IPS-20b (cell line): ENCODE results near the gene SHLD1.

Experiments
- H3K27ac ChIP-seq: one replicate; pipeline ENCODE4 v1.5.1; 2013; ENCODE audit warnings: low read length
- H3K27me3 ChIP-seq: 2 replicates; pipeline ENCODE4 v1.6.1; 2013; ENCODE audit warnings: mild to moderate bottlenecking, low read length, inconsistent platforms; ENCODE audit not compliant: insufficient read depth
- H3K36me3 ChIP-seq: 2 replicates; pipeline ENCODE4 v1.6.1; 2013; ENCODE audit warnings: low read depth, mild to moderate bottlenecking, inconsistent platforms, low read length, moderate library complexity; ENCODE audit not compliant: insufficient read depth
- H3K4me1 ChIP-seq: 2 replicates; pipeline ENCODE4 v1.6.1; 2013; ENCODE audit warnings: mild to moderate bottlenecking, control low read depth, inconsistent platforms, low read length, moderate library complexity; ENCODE audit not compliant: insufficient read depth
- H3K4me3 ChIP-seq: 2 replicates; pipeline ENCODE4 v1.5.1; 2013; ENCODE audit warnings: mild to moderate bottlenecking, low read length, inconsistent platforms
- H3K9ac ChIP-seq: 2 replicates; pipeline ENCODE4 v1.6.1; 2013; ENCODE audit warnings: low read depth, mild to moderate bottlenecking, inconsistent platforms, low read length, moderate library complexity
- H3K9me3 ChIP-seq: 2 replicates; pipeline ENCODE4 v1.6.1; 2013; ENCODE audit warnings: mild to moderate bottlenecking, low read depth, low read length, inconsistent platforms; ENCODE audit not compliant: insufficient read depth

The SHLD1 gene

DNA sequence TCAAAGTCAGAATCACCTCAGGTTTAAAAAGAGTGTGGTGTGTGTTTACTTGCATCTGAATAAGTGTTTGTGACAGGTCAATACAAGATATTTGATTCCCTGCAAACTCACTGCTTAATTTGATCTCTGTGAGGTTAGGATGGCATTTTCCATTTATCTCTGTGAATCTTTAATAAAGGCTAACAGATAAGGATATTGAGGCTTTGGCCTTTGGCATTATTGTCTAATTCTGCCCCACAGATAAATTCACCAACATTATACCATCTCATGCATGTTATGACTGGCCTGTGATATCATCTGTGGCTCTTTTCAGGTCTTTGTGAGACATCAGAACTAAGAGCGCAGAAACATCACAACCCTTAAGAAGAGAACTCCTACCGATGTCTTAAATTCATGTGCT is 115.4 kb downstream of the SHLD1 start:
- H3K4me1 ChIP-seq = peaks cover 3% of the 10 kb centered on the region; the same call in 1 of the 2 replicates
- H3K9ac ChIP-seq = no peak overlapping the region
- no peaks in the 10 kb centered on the region for H3K27me3 ChIP-seq
- H3K27ac ChIP-seq = no peak overlapping the region
- H3K9me3 ChIP-seq = no peaks in the 10 kb centered on the region
- no peaks in the 10 kb centered on the region for H3K36me3 ChIP-seq
- no peak overlapping the region for H3K4me3 ChIP-seq

DNA sequence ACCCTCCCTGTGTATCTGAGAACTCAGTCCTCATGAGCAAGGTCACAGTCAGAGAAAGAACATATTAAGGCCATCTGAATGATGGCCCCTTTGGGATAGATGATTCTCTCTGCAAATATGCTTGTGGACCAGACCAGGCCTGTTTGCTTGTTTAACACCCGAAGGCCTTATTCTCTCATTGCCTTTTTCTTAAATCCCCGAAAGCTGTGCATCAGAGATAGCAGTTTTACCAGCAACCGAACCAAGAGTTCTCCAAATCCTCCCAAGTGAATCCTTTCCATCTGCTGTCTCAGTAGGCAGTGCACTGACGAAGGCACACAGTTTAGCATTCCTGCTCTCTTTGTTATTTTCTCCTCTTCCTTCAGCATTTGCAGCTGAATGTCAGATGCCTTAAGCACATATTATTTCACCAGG is 120.4 kb downstream of the SHLD1 start:
- Histone ChIP-seq H3K4me3 (no peak overlapping the region), H3K9ac (no peak overlapping the region), H3K9me3 (no peaks in the 10 kb centered on the region), H3K27me3 (no peaks in the 10 kb centered on the region), H3K36me3 (no peaks in the 10 kb centered on the region), H3K4me1 (peaks cover 28% of the 10 kb centered on the region), H3K27ac (no peak overlapping the region)

DNA sequence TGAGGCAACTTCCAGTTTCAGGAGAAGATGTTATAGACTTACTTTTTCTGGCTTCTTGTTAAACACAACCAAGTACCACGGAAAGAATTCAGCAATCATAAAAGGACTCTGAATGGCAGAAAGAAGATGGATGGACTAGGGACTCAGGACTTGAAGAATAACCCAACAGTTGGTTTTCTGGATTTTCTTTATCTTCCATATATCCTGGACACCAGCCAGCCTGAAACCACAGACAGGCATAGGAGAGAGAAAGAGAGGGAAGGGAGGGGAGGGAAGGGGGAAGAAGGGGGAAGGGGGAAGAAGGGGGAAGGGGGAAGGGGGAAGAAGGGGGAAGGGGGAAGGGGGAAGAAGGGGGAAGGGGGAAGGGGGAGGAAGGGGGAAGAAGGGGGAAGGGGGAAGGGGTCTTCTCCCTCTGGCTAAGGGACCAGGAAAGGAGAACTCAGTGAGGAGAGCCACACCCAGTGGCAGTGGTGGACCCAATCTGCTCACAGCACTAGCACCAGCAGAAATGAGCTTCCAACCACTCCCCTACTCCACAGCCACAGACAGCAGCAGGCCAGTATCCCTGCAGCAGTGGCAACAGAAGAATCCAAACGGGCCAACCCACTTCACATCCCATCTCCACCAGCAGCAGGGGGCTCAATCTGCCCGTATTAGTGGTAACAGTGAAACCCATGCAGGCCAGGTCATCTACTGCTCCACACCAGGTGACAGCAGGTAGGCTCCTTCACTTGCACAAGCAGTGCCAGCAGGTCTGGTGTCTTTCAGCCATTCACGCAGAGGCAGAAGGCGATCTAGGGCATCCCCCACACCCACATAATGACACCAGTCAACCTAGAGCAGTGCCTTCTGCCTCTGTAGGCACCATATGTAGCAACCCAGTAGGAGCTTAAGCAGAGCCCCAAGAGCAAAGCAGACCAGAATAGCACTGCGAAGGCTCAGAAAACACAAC is 121.5 kb downstream of the SHLD1 start:
- Histone ChIP-seq H3K27ac (no peak overlapping the region), H3K9me3 (no peaks in the 10 kb centered on the region), H3K27me3 (no peaks in the 10 kb centered on the region), H3K36me3 (no peaks in the 10 kb centered on the region), H3K9ac (no peak overlapping the region), H3K4me1 (peaks cover 28% of the 10 kb centered on the region), H3K4me3 (no peak overlapping the region)

DNA sequence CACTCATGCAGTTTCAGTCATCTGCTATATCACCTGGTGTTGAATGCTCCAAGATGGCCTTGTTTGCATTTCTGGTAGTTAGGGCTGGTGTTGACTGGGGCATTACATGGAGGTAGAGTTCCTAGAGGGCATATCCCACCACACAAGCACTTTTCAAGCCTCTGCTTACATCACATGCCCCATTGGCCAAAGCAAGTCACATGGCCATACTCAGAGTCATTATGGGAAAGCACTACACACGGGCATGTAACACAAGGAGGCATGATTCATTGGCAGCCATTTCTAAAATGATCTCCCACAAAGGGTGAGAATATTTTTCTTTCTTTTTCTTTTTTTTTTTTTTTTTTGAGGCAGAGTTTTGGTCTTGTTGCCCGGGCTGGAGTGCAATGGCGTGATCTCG is 126.9 kb downstream of the SHLD1 start:
- H3K9ac ChIP-seq = no peak overlapping the region
- H3K27me3 ChIP-seq = no peaks in the 10 kb centered on the region
- H3K27ac ChIP-seq = no peak overlapping the region
- H3K36me3 ChIP-seq = no peaks in the 10 kb centered on the region
- H3K9me3 ChIP-seq = no peaks in the 10 kb centered on the region
- peaks cover 18% of the 10 kb centered on the region for H3K4me1 ChIP-seq
- H3K4me3 ChIP-seq = no peak overlapping the region

DNA sequence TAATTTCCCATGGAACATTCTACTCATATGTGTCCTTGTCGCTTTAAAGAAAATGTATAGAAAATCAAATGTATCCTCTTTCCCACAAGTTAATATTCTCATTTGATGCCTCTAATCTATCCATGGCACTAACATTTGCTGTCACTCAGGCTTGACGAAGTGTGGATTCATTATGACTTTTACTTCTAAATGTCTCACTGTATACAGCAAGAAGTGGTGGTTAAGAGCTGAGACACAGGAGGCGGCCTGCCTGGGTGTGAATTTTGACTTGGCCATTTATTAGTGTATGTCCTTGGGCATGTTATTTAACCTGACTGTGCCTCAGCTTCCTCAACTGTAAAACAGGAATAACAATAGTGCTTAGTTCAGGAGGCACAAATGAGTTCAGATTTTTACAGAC is 130.1 kb downstream of the SHLD1 start:
- Histone ChIP-seq H3K27ac (no peak overlapping the region), H3K4me1 (peaks cover 5% of the 10 kb centered on the region; the same call in 1 of the 2 replicates), H3K36me3 (no peaks in the 10 kb centered on the region), H3K9me3 (no peaks in the 10 kb centered on the region), H3K4me3 (no peak overlapping the region), H3K27me3 (no peaks in the 10 kb centered on the region), H3K9ac (no peak overlapping the region)

DNA sequence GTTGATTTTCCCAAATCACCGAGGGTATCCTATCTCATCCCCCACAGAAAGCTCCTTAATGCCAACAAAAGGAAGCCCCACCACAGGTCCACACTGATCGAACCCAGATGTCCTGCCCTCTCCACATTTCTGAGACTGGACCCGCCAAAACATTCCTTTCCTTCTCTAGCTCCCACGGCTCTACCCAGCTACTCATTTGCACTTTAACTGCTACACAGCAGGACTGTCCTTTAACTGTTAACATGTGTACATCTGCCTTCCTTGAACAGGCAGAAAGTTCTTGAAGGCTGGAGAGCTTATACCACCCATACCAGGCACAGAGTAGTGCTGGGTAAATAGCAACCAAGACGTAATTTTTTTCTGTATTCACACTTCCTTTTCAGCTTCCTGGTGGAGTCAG is 131.5 kb downstream of the SHLD1 start:
- Histone ChIP-seq H3K9ac (no peak overlapping the region), H3K4me1 (peaks cover 5% of the 10 kb centered on the region; the same call in 1 of the 2 replicates), H3K4me3 (no peak overlapping the region), H3K36me3 (no peaks in the 10 kb centered on the region), H3K9me3 (no peaks in the 10 kb centered on the region), H3K27ac (no peak overlapping the region), H3K27me3 (no peaks in the 10 kb centered on the region)

DNA sequence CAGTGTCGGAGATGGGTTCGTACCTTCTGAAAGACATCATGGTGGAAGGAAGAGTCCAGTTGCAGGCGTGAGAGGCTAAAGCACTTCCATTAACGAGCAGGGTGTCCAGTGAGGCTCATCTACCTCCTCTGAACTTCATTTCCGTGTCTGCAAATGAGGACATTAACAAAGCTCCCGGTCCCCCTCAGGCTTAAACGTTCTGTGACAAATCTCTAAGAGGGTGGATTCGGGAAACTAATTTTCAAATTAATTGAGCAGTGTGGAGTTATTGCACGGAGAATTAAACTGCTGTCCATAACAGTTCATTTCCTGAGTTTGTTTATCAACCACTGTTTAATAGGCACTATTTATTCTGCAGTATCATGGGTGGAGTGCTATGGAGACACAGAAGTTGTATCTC is 132.0 kb downstream of the SHLD1 start:
- no peaks in the 10 kb centered on the region for H3K27me3 ChIP-seq
- H3K36me3 ChIP-seq = no peaks in the 10 kb centered on the region
- H3K4me3 ChIP-seq = no peak overlapping the region
- no peak overlapping the region for H3K9ac ChIP-seq
- H3K4me1 ChIP-seq = peaks cover 5% of the 10 kb centered on the region; the same call in 1 of the 2 replicates
- no peaks in the 10 kb centered on the region for H3K9me3 ChIP-seq
- H3K27ac ChIP-seq = no peak overlapping the region

DNA sequence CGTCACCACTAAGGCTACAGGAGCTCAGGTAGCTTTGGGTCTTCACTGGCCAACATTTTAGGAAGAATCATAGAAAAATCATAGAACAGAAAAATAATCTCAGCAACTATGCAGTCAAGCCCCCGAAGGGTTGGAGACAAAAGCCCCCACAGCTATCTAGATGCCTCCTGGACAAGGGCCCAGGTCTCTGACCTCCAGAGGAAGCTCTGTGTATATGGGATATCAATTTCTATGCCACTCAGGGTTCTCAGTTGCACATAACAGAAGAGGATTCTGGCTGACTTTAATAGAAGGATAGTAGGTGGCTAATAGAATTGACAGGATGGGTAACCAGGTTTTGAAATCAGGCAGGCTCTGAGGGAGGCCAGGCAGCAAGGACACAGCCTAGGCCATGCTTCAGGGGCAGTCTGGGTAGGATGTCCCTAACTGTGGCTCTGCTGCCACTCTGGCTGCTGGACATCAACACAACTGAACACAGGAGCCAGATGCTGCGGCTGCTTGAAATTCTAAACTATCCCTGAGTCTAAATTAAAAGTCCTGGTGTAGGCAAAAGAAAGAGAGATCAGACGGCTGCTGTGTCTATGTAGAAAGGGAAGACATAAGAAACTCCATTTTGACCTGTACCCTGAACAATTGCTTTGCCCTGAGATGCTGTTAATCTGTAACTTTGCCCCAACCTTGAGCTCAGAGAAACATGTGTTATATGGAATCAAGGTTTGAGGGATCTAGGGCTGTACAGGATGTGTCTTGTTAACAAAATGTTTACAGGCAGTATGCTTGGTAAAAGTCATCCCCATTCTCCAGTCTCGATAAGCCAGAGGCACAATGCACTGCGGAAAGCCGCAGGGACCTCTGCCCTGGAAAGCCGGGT is 134.5 kb downstream of the SHLD1 start:
- Histone ChIP-seq H3K4me3 (no peak overlapping the region), H3K9me3 (no peaks in the 10 kb centered on the region), H3K27ac (no peak overlapping the region), H3K4me1 (0 out of 2 replicates have a peak, but pooled peaks cover 2% of the 10 kb centered on the region), H3K9ac (no peak overlapping the region), H3K27me3 (no peaks in the 10 kb centered on the region), H3K36me3 (no peaks in the 10 kb centered on the region)

DNA sequence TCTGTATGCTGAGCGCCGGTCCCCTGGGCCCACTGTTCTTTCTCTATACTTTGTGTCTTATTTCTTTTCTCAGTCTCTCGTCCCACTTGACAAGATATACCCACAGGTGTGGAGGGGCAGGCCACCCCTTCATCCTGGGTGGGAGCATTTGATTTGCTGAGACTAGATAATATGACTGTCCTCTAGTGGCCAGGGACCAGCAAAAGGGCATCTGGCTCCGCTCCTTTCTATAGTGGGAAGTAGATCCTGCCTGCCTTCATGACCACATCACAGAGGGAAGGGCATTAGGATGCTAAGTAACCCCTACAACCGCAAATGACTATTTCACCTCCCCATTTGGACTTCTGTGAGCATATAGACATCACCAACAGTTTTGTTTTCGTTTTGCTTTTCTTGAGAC is 135.7 kb downstream of the SHLD1 start:
- H3K4me1 ChIP-seq = 0 out of 2 replicates have a peak, but pooled peaks cover 2% of the 10 kb centered on the region
- no peaks in the 10 kb centered on the region for H3K9me3 ChIP-seq
- H3K4me3 ChIP-seq = no peak overlapping the region
- no peak overlapping the region for H3K27ac ChIP-seq
- no peaks in the 10 kb centered on the region for H3K27me3 ChIP-seq
- H3K9ac ChIP-seq = no peak overlapping the region
- H3K36me3 ChIP-seq = no peaks in the 10 kb centered on the region

DNA sequence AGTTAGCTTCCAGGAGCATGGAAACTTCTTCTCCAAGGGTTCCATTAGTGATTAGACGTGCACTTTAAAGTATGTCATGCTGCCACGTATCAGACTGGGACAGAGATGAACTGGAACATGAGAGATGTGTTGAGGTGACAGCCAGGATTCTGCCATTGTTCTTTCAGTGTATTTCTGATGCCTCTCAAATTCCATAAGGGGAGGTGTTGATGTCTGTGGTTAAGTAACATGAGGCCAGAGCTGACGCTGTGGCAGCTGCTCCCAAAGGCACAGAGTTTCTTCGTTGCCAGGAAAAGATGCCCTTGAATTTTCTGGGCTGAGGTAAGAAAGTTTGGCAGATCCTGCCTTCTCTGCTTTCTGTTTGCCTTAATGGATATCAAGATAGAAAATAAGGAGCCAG is 136.6 kb downstream of the SHLD1 start:
- H3K36me3 ChIP-seq = no peaks in the 10 kb centered on the region
- H3K27me3 ChIP-seq = no peaks in the 10 kb centered on the region
- no peak overlapping the region for H3K9ac ChIP-seq
- no peaks in the 10 kb centered on the region for H3K9me3 ChIP-seq
- H3K4me3 ChIP-seq = no peak overlapping the region
- 0 out of 2 replicates have a peak, but pooled peaks cover 1% of the 10 kb centered on the region for H3K4me1 ChIP-seq
- H3K27ac ChIP-seq = no peak overlapping the region

DNA sequence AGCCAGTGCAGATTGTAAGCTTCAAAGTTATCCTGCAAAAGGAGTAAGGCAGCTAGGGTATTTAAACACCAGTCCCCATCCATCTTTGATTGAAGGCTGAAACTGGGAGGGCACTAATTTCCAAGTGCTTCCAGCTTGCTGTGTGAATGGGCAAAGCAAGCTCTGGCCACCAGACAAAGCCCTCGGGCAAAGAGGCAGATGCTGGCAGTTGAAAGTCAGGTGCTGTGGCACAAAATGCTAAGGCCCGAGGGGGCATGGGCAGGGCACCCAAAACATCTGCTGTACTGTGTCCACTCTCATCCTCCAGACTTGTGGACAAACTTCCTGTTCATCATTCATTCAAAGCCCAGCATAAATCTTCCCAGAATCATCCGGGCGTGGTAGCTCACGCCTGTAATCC is 137.2 kb downstream of the SHLD1 start:
- no peak overlapping the region for H3K4me3 ChIP-seq
- H3K36me3 ChIP-seq = no peaks in the 10 kb centered on the region
- no peak overlapping the region for H3K9ac ChIP-seq
- no peak overlapping the region for H3K27ac ChIP-seq
- H3K4me1 ChIP-seq = no peaks in the 10 kb centered on the region
- no peaks in the 10 kb centered on the region for H3K9me3 ChIP-seq
- H3K27me3 ChIP-seq = no peaks in the 10 kb centered on the region
